Measurements from ENCODE around the gene SEMA7A. TPM values are rescaled to one million over a fixed set of nuclear protein-coding genes. Genes with fewer than 3 reads are reported as not detected.

Gene SEMA7A
- total RNA-seq, 1 donor from 2014 or later, result 3.9 TPM

DNA sequence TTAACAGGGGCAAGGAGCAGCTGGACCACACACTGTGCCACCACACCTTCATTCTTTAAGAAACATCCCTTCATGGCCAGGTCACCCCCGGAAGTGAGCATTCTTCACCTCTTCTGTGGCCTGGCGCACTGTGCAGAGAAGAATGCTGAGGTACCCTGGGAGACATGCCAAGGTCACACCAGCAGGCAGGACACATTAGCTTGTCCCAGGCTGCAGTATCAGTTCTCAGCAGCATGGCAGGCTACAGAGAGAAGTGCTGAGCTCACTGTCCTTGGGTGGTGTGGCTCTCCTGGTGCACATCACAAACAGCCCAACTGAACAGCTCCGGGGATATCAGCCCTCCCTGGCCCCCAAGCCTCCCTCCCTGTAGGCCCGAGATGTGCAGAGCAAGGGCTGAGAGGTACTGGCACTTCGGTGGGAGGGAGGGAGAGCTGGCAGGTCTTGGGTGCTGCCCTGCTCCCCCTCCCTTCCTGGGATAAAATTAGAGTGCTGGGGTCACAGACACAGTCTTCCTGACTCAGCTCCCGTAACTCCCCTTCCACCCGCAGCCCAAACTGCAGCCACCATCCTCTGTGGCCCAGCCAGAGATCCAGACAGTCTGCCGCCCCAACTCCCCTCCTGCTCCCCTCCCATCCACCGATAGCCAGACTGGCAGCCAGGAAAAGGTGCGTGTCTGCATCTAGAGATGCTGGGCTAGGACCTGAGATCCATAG lies 13.4 kb downstream of the SEMA7A start:
- Histone ChIP-seq H3K27me3 (no peaks in the 10 kb centered on the region), H3K27ac (no peak overlapping the region), H3K4me1 (peaks cover 6% of the 10 kb centered on the region), H3K4me3 (no peak overlapping the region), H3K9me3 (no peaks in the 10 kb centered on the region), H3K36me3 (no peaks in the 10 kb centered on the region)
- TF ChIP-seq POLR2AphosphoS5 (IDR thresholded peaks at IDR 0.05; ENCODE audit: insufficient read depth in 1 of 2, low read depth in 1 of 2) (no peak), CTCF (IDR thresholded peaks at IDR 0.05) (no peak), POLR2A (IDR thresholded peaks at IDR 0.05) (no peak)
- intact Hi-C loops (cut with DNase I), result no loop called here
- no peak for DNase-seq (ENCODE audit: extremely low spot score in 2 of 2)

- intact Hi-C loops (cut with DNase I), result no loop called here
These were observed 14.3 kb downstream of the SEMA7A start for GRCh38 chr15:74419432-74419831.

DNA sequence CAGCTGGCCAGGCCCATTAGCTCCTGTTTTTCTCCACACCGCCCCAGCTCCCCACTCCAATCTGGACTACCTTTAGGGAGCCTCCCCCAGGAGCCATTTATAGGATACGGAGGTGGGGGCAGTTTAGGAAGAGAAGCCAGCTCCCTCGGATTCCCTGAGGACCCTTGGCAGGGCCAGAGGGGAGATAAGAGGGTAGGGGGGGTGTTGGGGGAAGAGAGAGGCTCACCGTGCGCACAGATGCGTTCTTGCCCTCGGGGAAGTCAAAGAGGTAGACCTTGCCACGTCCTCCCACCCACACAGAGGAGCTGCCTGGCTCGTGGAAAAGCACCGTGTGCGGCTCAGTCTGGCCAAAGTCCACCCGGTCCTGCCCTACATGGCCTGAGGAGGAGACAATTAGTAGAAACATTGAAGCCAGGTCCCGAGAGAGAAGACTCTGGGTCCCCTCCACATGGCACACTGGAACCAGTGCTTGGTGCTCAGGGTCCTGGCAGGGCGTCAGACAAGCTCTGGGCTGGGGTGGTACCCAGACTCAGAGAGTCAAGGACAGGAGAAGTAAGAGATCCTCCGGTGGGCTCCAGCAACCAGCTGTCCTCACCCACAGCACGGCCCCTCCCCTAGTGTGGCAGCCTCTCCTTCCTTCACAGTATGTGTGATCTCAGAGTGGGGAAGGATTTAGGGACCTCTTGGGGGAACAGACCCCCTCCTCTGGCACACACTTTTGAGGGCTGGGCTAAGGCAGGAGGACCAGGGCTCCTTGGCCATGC lies 15.0 kb downstream of the SEMA7A start:
- Histone ChIP-seq H3K9me3 (no peaks in the 10 kb centered on the region), H3K27ac (no peak overlapping the region), H3K4me1 (peaks cover 6% of the 10 kb centered on the region), H3K4me3 (no peak overlapping the region), H3K36me3 (no peaks in the 10 kb centered on the region), H3K27me3 (no peaks in the 10 kb centered on the region)
- intact Hi-C loops (cut with DNase I), result no loop called here
- TF ChIP-seq CTCF (IDR thresholded peaks at IDR 0.05) (no peak), POLR2AphosphoS5 (IDR thresholded peaks at IDR 0.05; ENCODE audit: insufficient read depth in 1 of 2, low read depth in 1 of 2) (no peak), POLR2A (IDR thresholded peaks at IDR 0.05) (no peak)
- DNase-seq (ENCODE audit: extremely low spot score in 2 of 2), result no peak

More at GRCh38 chr15:74419432-74419831, 14.3 kb downstream of the SEMA7A start:
- Histone ChIP-seq H3K27me3 (no peaks in the 10 kb centered on the region), H3K4me3 (no peak overlapping the region), H3K27ac (no peak overlapping the region), H3K36me3 (no peaks in the 10 kb centered on the region), H3K9me3 (no peaks in the 10 kb centered on the region), H3K4me1 (peaks cover 6% of the 10 kb centered on the region)
- TF ChIP-seq CTCF (IDR thresholded peaks at IDR 0.05) (no peak), POLR2A (IDR thresholded peaks at IDR 0.05) (no peak), POLR2AphosphoS5 (IDR thresholded peaks at IDR 0.05; ENCODE audit: insufficient read depth in 1 of 2, low read depth in 1 of 2) (no peak)
- DNase-seq (ENCODE audit: extremely low spot score in 2 of 2), result no peak

- no peak for DNase-seq (ENCODE audit: extremely low spot score in 2 of 2)
- H3K9me3 ChIP-seq, result no peaks in the 10 kb centered on the region
- no peak overlapping the region for H3K27ac ChIP-seq
- no peaks in the 10 kb centered on the region for H3K27me3 ChIP-seq
- no peaks in the 10 kb centered on the region for H3K4me1 ChIP-seq
- no peaks in the 10 kb centered on the region for H3K36me3 ChIP-seq
- no peak for TF ChIP-seq POLR2A (IDR thresholded peaks at IDR 0.05)
- TF ChIP-seq POLR2AphosphoS5 (IDR thresholded peaks at IDR 0.05; ENCODE audit: insufficient read depth in 1 of 2, low read depth in 1 of 2), result no peak
- no peak for TF ChIP-seq CTCF (IDR thresholded peaks at IDR 0.05)
- H3K4me3 ChIP-seq, result no peak overlapping the region
- intact Hi-C loops (cut with DNase I), result no loop called here
These were observed 16.1 kb downstream of the SEMA7A start for GRCh38 chr15:74417670-74418069.

GRCh38 chr15:74417225-74417624 lies 16.5 kb downstream of the SEMA7A start:
- TF ChIP-seq CTCF (IDR thresholded peaks at IDR 0.05), result no peak
- no peaks in the 10 kb centered on the region for H3K9me3 ChIP-seq
- no peak overlapping the region for H3K4me3 ChIP-seq

More at GRCh38 chr15:74417225-74417624, 16.5 kb downstream of the SEMA7A start:
- intact Hi-C loops (cut with DNase I), result no loop called here
- Histone ChIP-seq H3K27ac (no peak overlapping the region), H3K36me3 (no peaks in the 10 kb centered on the region), H3K4me1 (no peaks in the 10 kb centered on the region), H3K27me3 (no peaks in the 10 kb centered on the region)
- DNase-seq (ENCODE audit: extremely low spot score in 2 of 2), result no peak

All from vagina (tissue), 2 donors.